ENCODE measurements around the gene ICAM5.

GRCh38 chr19:10251792-10252694 lies 37.7 kb upstream of the ICAM5 start, which contains the start of gene MRPL4:
- TF ChIP-seq CTCF (conservative IDR thresholded peaks at IDR 0.05; ENCODE audit: low read depth, low read length) (no peak), EZH2phosphoT487 (IDR thresholded peaks at IDR 0.05; ENCODE audit: borderline replicate concordance, low read length) (no peak), EZH2 (IDR thresholded peaks at IDR 0.05; ENCODE audit: low read length, unreplicated experiment) (no peak)

All from PC-3 (cell line).